Activated CD4-positive, alpha-beta T cell treated with anti-CD3 and anti-CD28 coated beads, Interleukin-10, Interleukin-2, amounts not matched to agents 100 ng/mL and 50 ng/mL, durations not matched to agents 16 hours and 8 hours (primary cell): ENCODE results near the gene HERC4.
"Not testable (repeated sequence)": the region's sequence is repeated elsewhere in the genome, so short reads cannot be mapped to it uniquely, and the experiment has no call there.

Source experiments
- DNase-seq: peaks from one replicate; pipeline ENCODE4 v3.0.0-alpha.2; 2020

HERC4 gene

GRCh38 chr10:68043030-68043429, 32.1 kb downstream of the HERC4 start:
- peak; percentile 26 for DNase-seq

- no peak for DNase-seq
Observed at GRCh38 chr10:68032113-68032512, 43.0 kb downstream of the HERC4 start.

GRCh38 chr10:68027429-68027828, 47.7 kb downstream of the HERC4 start:
- DNase-seq = no peak

- no peak for DNase-seq
Observed at GRCh38 chr10:68023292-68023691, 51.8 kb downstream of the HERC4 start.

GRCh38 chr10:68022324-68022723, 52.8 kb downstream of the HERC4 start:
- not testable (repeated sequence) for DNase-seq

GRCh38 chr10:68016519-68016918, 58.6 kb downstream of the HERC4 start:
- DNase-seq = not testable (repeated sequence)

GRCh38 chr10:68010426-68010940, 64.6 kb downstream of the HERC4 start:
- DNase-seq = no peak

GRCh38 chr10:68007356-68007755, 67.7 kb downstream of the HERC4 start:
- DNase-seq = no peak

GRCh38 chr10:68001539-68001938, 73.5 kb downstream of the HERC4 start:
- peak; percentile 39 for DNase-seq

GRCh38 chr10:68001000-68001399, 74.1 kb downstream of the HERC4 start:
- DNase-seq = no peak

- DNase-seq = no peak
Observed at GRCh38 chr10:67990093-67990492, 85.0 kb downstream of the HERC4 start.

GRCh38 chr10:67988606-67989005, 86.5 kb downstream of the HERC4 start:
- DNase-seq = no peak

GRCh38 chr10:67982603-67983002, 92.5 kb downstream of the HERC4 start:
- not testable (repeated sequence) for DNase-seq

- peak; percentile 28 for DNase-seq
Observed at GRCh38 chr10:67978749-67979148, 96.3 kb downstream of the HERC4 start.

GRCh38 chr10:67977251-67977650, 97.8 kb downstream of the HERC4 start:
- no peak for DNase-seq

- no peak for DNase-seq
Observed at GRCh38 chr10:67976292-67977245, 98.5 kb downstream of the HERC4 start.

- no peak for DNase-seq
Observed at GRCh38 chr10:67975871-67976270, 99.2 kb downstream of the HERC4 start.

- DNase-seq = no peak
Observed at GRCh38 chr10:67971311-67971710, 103.8 kb downstream of the HERC4 start.

- DNase-seq = no peak
Observed at GRCh38 chr10:67969875-67970274, 105.2 kb downstream of the HERC4 start.

- not testable (repeated sequence) for DNase-seq
Observed at GRCh38 chr10:67966035-67966434, 109.0 kb downstream of the HERC4 start.

- no peak for DNase-seq
Observed at GRCh38 chr10:67965456-67965855, 109.6 kb downstream of the HERC4 start.

GRCh38 chr10:67959839-67960476, 115.1 kb downstream of the HERC4 start:
- DNase-seq = no peak

GRCh38 chr10:67955614-67956013, 119.5 kb downstream of the HERC4 start:
- DNase-seq = no peak

GRCh38 chr10:67943917-67944316, 131.2 kb downstream of the HERC4 start:
- DNase-seq = no peak
